ENCODE data around the gene MFAP3L.
A peak's percentile ranks its signal among the peaks of the same experiment; 100 is the strongest.
"Not testable (repeated sequence)": the region's sequence is repeated elsewhere in the genome, so short reads cannot be mapped to it uniquely, and the experiment has no call there.

MFAP3L gene

DNA sequence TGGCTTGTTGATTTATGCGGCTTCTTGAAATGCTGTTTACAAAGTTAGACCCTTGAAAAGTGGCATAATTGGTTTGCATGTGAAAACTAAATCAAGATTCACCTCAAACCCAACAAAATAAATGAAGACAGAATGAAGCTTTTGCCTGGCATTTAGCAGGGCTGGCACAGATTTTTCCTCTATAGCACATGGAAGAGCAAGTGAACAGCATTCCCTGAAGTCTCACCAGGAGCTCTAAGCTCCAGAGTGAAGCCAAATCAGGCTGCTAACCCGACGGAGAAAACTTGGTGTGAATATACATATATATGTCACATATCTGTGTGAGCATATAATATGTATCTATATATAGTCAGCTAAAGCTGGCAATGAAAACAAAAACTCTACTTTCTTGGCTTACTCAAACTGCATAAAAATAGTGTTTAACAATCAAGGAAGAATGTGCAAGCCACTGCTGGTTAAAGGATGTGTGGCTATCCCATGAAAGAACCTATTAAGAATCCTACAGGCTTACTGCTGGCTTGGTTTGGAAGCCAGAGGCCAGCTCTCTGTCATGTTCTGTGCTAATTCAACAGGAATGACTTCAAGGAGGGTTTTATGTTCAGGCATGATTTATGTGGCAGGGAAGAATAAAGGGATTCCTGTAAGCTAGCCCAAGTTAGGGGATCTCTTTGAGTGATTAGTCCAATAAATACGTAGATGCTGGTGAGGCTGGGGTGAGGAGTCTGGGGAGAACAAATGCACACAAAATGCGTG lies 69.9 kb downstream of the MFAP3L start:
- in situ Hi-C loops (cut with HindIII; ENCODE audit: low sequenced_read_pairs), result no loop called here
- peak; percentile 31 for DNase-seq (ENCODE audit: low read depth, low spot score)
- no peak overlapping the region for H3K4me3 ChIP-seq (ENCODE audit: low read depth, low read length)

GRCh38 chr4:169955521-169955920 lies 70.7 kb downstream of the MFAP3L start:
- in situ Hi-C loops (cut with HindIII; ENCODE audit: low sequenced_read_pairs), result no loop called here
- TF ChIP-seq CTCF (IDR thresholded peaks at IDR 0.05; ENCODE audit: low read depth, low read length), result no peak
- DNase-seq (ENCODE audit: low read depth, low spot score), result no peak
- no peak overlapping the region for H3K4me3 ChIP-seq (ENCODE audit: low read depth, low read length)

More for the DNA sequence above, 69.9 kb downstream of the MFAP3L start:
- no peak for TF ChIP-seq CTCF (IDR thresholded peaks at IDR 0.05; ENCODE audit: low read depth, low read length)

DNA sequence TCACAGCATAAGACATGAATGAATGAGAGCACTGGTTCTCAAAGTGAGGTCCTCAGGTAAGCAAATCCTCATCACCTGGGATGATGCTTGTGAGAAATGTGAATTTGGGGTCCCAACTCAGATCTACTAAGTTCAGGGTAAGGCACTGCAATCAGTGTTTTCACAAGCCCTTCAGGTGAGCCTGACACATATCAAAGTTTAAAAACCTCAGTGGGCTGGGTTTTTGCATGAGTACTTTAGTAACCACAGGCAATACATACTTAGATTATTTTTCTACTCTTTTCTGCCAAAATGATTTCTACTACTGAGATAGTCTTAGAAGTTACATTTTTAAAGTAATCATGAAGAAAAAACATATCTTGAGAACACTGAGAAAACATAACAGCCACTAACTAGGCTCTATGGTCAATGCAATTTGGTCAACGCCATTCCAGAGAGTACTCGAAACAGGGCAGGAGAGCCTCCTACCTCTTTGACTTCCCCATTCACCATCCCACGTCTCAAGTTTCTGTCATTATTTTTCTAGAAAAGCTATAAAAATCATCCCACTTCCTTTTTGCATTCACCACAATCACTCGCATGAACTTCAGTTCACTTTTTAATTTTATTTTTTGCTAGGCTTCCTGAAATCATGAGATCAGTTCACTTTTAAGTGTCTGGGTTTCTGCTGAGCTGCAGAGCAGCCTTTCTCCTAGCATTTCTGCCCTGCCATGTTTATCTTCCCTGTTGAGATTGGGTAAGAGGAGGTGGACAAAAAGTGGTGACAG lies 73.8 kb downstream of the MFAP3L start:
- TF ChIP-seq CTCF (IDR thresholded peaks at IDR 0.05; ENCODE audit: low read depth, low read length), result no peak
- in situ Hi-C loops (cut with HindIII; ENCODE audit: low sequenced_read_pairs), result no loop called here

DNA sequence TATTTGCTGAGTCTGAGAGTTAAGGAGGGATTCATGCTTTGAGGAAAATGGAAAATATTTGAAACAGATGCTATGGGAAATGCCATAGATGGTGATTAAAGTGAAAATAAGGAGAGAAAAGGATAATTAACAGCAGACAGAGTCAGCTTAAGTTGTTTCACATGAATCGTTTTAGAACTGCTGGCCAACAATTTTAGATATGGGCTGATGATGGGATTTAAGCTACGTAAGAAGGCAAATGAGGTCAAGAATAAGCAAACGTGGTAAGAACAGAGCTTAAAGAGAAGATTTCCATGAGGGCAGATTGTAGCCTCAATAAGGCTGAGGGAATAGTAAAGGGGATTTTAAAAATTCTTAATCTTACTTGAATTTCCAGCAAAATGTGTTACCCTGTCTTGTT lies 77.9 kb downstream of the MFAP3L start:
- no peak for TF ChIP-seq CTCF (IDR thresholded peaks at IDR 0.05; ENCODE audit: low read depth, low read length)
- H3K4me3 ChIP-seq (ENCODE audit: low read depth, low read length), result no peak overlapping the region
- no peak for DNase-seq (ENCODE audit: low read depth, low spot score)
- in situ Hi-C loops (cut with HindIII; ENCODE audit: low sequenced_read_pairs), result no loop called here

More for the DNA sequence above, 73.8 kb downstream of the MFAP3L start:
- DNase-seq (ENCODE audit: low read depth, low spot score), result no peak
- H3K4me3 ChIP-seq (ENCODE audit: low read depth, low read length), result no peak overlapping the region

GRCh38 chr4:169945636-169946035 lies 80.6 kb downstream of the MFAP3L start:
- DNase-seq (ENCODE audit: low read depth, low spot score), result no peak
- in situ Hi-C loops (cut with HindIII; ENCODE audit: low sequenced_read_pairs), result no loop called here
- H3K4me3 ChIP-seq (ENCODE audit: low read depth, low read length), result no peak overlapping the region
- TF ChIP-seq CTCF (IDR thresholded peaks at IDR 0.05; ENCODE audit: low read depth, low read length), result no peak

DNA sequence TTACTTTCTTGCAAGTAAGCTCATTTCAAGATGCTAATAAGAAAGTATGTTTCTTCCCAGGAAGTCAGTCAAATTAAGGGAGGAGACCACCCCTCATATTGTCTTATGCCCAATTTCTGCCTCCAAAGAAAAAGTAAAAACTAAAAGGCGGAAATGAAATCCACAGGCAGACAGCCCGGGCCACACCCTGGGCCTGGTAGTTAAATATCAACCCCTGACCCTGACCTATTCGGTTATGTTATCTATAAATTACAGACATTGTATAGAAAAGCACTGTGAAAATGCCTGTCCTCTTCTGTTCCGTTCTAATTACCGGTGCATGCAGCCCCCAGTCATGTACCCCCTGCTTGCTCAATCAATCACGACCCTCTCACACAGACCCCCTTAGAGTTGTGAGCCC lies 82.6 kb downstream of the MFAP3L start:
- DNase-seq (ENCODE audit: low read depth, low spot score); in situ Hi-C loops (cut with HindIII; ENCODE audit: low sequenced_read_pairs); H3K4me3 ChIP-seq (ENCODE audit: low read depth, low read length): not testable (repeated sequence)

DNA sequence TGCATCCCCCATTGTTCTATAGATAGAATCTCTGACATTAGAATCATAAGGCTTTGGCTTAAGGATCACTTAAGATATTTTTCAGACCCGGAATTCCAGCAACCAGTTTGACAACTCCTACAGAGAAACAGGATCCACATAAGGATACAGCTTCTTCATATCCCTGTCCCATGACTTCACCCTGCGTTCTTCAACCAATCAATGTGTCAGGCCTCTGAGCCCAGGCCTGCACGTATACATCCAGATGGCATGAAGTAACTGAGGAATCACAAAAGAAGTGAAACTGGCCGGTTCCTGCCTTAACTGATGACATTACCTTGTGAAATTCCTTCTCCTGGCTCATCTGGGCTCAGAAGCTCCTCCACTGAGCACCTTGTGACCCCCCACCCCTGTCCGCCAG lies 85.1 kb downstream of the MFAP3L start:
- no peak for TF ChIP-seq CTCF (IDR thresholded peaks at IDR 0.05; ENCODE audit: low read depth, low read length)
- in situ Hi-C loops (cut with HindIII; ENCODE audit: low sequenced_read_pairs), result no loop called here
- H3K4me3 ChIP-seq (ENCODE audit: low read depth, low read length), result no peak overlapping the region
- no peak for DNase-seq (ENCODE audit: low read depth, low spot score)
